CD14-positive monocyte (primary cell): ENCODE results near the gene DCUN1D3. TPM values are rescaled to one million over a fixed set of nuclear protein-coding genes. Genes with fewer than 3 reads are reported as not detected.

Source experiments
- DNase-seq, 3 donors: peaks; one replicate each; pipeline ENCODE4 v3.0.0-alpha.2; 2011 to 2022
- H2AFZ ChIP-seq: 2 replicates; pipeline ENCODE4 v1.6.0; 2012; ENCODE audit warnings: mild to moderate bottlenecking, low read depth, low read length, inconsistent platforms; ENCODE audit not compliant: insufficient read depth, poor library complexity, severe bottlenecking
- H3K27ac ChIP-seq, 2 donors: 1 replicate in 1 of 2; 2 replicates in 1 of 2; pipeline ENCODE4 v1.5.1; 2012 to 2013; ENCODE audit warnings: low read length in 2 of 2, control low read depth in 1 of 2, inconsistent platforms in 1 of 2, low read depth in 1 of 2, mild to moderate bottlenecking in 1 of 2
- H3K27me3 ChIP-seq, 2 donors: one replicate each; pipeline versions ENCODE4 v1.6.0 to v1.6.1; 2011 to 2013; ENCODE audit warnings: low read length in 2 of 2; ENCODE audit not compliant: control insufficient read depth in 2 of 2, insufficient read depth in 2 of 2
- H3K36me3 ChIP-seq, 2 donors: replicated peaks in 1 of 2; 1 replicate in 1 of 2; 2 replicates in 1 of 2; pipeline versions ENCODE4 v1.5.1 to v1.6.1; 2012 to 2013; ENCODE audit warnings: low read length in 2 of 2, control low read depth in 1 of 2, inconsistent platforms in 1 of 2, mild to moderate bottlenecking in 1 of 2; ENCODE audit not compliant: insufficient read depth in 2 of 2, control insufficient read depth in 1 of 2
- H3K4me1 ChIP-seq, 2 donors: 1 replicate in 1 of 2; 2 replicates in 1 of 2; pipeline versions ENCODE4 v1.5.1 to v1.6.1; 2012 to 2013; ENCODE audit warnings: low read length in 2 of 2, control low read depth in 1 of 2, inconsistent platforms in 1 of 2, mild to moderate bottlenecking in 1 of 2, moderate library complexity in 1 of 2; ENCODE audit not compliant: insufficient read depth in 2 of 2, control insufficient read depth in 1 of 2
- H3K4me2 ChIP-seq: replicated peaks from 2 replicates; pipeline ENCODE3; 2012; ENCODE audit warnings: low read length, moderate library complexity, mild to moderate bottlenecking; ENCODE audit not compliant: poor library complexity, severe bottlenecking; ENCODE audit errors: extremely low read depth
- H3K4me3 ChIP-seq, 3 experiments: fragments of 200-600 bp in 1 of 3; sonication (generic) in 1 of 3; replicated peaks in 1 of 3; 1 replicate in 2 of 3; 2 replicates in 1 of 3; pipeline ENCODE4 v1.5.1; 2011 to 2013; ENCODE audit warnings: low read length in 3 of 3, mild to moderate bottlenecking in 3 of 3, control low read depth in 2 of 3, low read depth in 2 of 3, inconsistent platforms in 1 of 3, moderate library complexity in 1 of 3
- H3K79me2 ChIP-seq: 2 replicates; pipeline ENCODE4 v1.6.0; 2012; ENCODE audit warnings: mild to moderate bottlenecking, control low read depth, inconsistent platforms, low read length, moderate library complexity; ENCODE audit not compliant: insufficient read depth
- H3K9ac ChIP-seq: 2 replicates; pipeline ENCODE4 v1.6.0; 2017; ENCODE audit warnings: low read length, mild to moderate bottlenecking; ENCODE audit not compliant: insufficient read depth, poor library complexity, severe bottlenecking
- H3K9me3 ChIP-seq, 2 donors: replicated peaks in 1 of 2; 1 replicate in 1 of 2; 2 replicates in 1 of 2; pipeline versions ENCODE4 v1.5.1 to v1.6.1; 2012 to 2013; ENCODE audit warnings: low read length in 2 of 2, control low read depth in 1 of 2; ENCODE audit not compliant: control insufficient read depth in 1 of 2, insufficient read depth in 1 of 2
- H4K20me1 ChIP-seq: 2 replicates; pipeline ENCODE4 v1.6.0; 2012; ENCODE audit warnings: mild to moderate bottlenecking, low read length, control low read depth, moderate library complexity; ENCODE audit not compliant: insufficient read depth
- H3K27ac Mint-ChIP-seq, 7 donors: one replicate each; pipeline ENCODE4 v1.8.0; 2020; ENCODE audit warnings: mild to moderate bottlenecking in 7 of 7, mixed read lengths in 7 of 7, moderate library complexity in 6 of 7, inconsistent platforms in 2 of 7
- H3K27me3 Mint-ChIP-seq, 3 donors: one replicate each; pipeline ENCODE4 v1.8.0; 2021 to 2022; ENCODE audit warnings: low read depth in 3 of 3, mild to moderate bottlenecking in 3 of 3, mixed read lengths in 3 of 3, moderate library complexity in 3 of 3, inconsistent platforms in 1 of 3
- H3K36me3 Mint-ChIP-seq, 2 donors: one replicate each; pipeline ENCODE4 v1.8.0; 2020; ENCODE audit warnings: mixed read lengths in 2 of 2, inconsistent platforms in 1 of 2, mild to moderate bottlenecking in 1 of 2
- H3K4me1 Mint-ChIP-seq: one replicate; pipeline ENCODE4 v1.8.0; 2020; ENCODE audit warnings: mild to moderate bottlenecking, mixed read lengths
- H3K4me3 Mint-ChIP-seq, 2 donors: one replicate each; pipeline ENCODE4 v1.8.0; 2020; ENCODE audit warnings: mild to moderate bottlenecking in 2 of 2, mixed read lengths in 2 of 2, moderate library complexity in 1 of 2
- H3K9me3 Mint-ChIP-seq, 7 donors: one replicate each; pipeline ENCODE4 v1.8.0; 2020 to 2022; ENCODE audit warnings: mixed read lengths in 7 of 7, mild to moderate bottlenecking in 6 of 7, moderate library complexity in 6 of 7, inconsistent platforms in 2 of 7
- CTCF ChIP-seq: fragments of 200-600 bp; IDR thresholded peaks from one replicate; pipeline ENCODE4 v1.8.0; 2022; ENCODE audit warnings: antibody characterized with exemption, mild to moderate bottlenecking
- WGBS: methylation state at CpG from one replicate; pipeline ENCODE4 v1.1.5; 2013; ENCODE audit warnings: missing lambda C conversion rate; ENCODE audit not compliant: insufficient coverage; 5-methylcytosine and 5-hydroxymethylcytosine counted together
- intact Hi-C, 2 donors: fragments of 100-400 bp; cut with micrococcal nuclease; formaldehyde crosslinking; loops; one replicate each; pipeline versions ENCODE4 v1.15.0 to v1.15.1; 2023
- polyA plus RNA-seq, 3 donors: library from polyadenylated mRNA; depleted of rRNA in 1 of 3; unstranded in 2 of 3; stranded (reverse) in 1 of 3; fragments of 300-500 nt in 2 of 3; fragments of >200 nt in 1 of 3; fragmentation: Illumina TruSeq in 2 of 3; gene quantifications; 1 replicate in 2 of 3; 2 replicates in 1 of 3; pipeline ENCODE4 v1.2.3, GENCODE V29; 2012 to 2021

The DCUN1D3 gene
- polyA plus RNA-seq, 3 donors = 1.0 to 3.4 (median 1.3) TPM

- Histone ChIP-seq H3K9ac (no peak overlapping the region), H3K4me3 (no peak overlapping the region), H3K27ac (no peak overlapping the region), H3K9me3 (no peaks in the 10 kb centered on the region), H2AFZ (no peak overlapping the region), H3K36me3 (peaks cover 5 to 51% of the 10 kb centered on the region in 2 donors), H4K20me1 (no peaks in the 10 kb centered on the region), H3K27me3 (no peaks in the 10 kb centered on the region), H3K4me1 (no peaks in the 10 kb centered on the region), H3K79me2 (peaks cover 6% of the 10 kb centered on the region), H3K4me2 (no peak overlapping the region)
- Mint-ChIP-seq H3K27me3 (no peaks in the 10 kb centered on the region), H3K36me3 (peaks cover 22 to 37% of the 10 kb centered on the region in 2 donors), H3K27ac (no peak overlapping the region), H3K9me3 (peaks cover 0 to 1% (median 0%) of the 10 kb centered on the region in 7 donors), H3K4me3 (no peak overlapping the region), H3K4me1 (peaks cover 2% of the 10 kb centered on the region)
- WGBS = no CpG with 5 or more reads among the region's 4 CpGs
- DNase-seq = no peak
- TF ChIP-seq CTCF = no peak
- intact Hi-C loops = no loop called here
Measured at GRCh38 chr16:20814784-20815183, 85.4 kb downstream of the DCUN1D3 start.

- H3K4me3 ChIP-seq = no peak overlapping the region
- H3K79me2 ChIP-seq = peaks cover 20% of the 10 kb centered on the region
- Mint-ChIP-seq H3K27me3 (no peaks in the 10 kb centered on the region), H3K4me3 (no peak overlapping the region), H3K36me3 (peaks cover 20 to 25% of the 10 kb centered on the region in 2 donors), H3K4me1 (peaks cover 11% of the 10 kb centered on the region), H3K27ac (no peak overlapping the region), H3K9me3 (no peaks in the 10 kb centered on the region)
- H3K9ac ChIP-seq = no peak overlapping the region
- H3K4me2 ChIP-seq = no peak overlapping the region
- H3K27me3 ChIP-seq = no peaks in the 10 kb centered on the region
- H3K36me3 ChIP-seq = peaks cover 3 to 40% of the 10 kb centered on the region in 2 donors
- H3K4me1 ChIP-seq = peaks cover 5 to 6% of the 10 kb centered on the region in 2 donors
- H3K9me3 ChIP-seq = no peaks in the 10 kb centered on the region
- 63% methylated on average over 2 of the region's 2 CpGs for WGBS
- H3K27ac ChIP-seq = no peak overlapping the region
- no peak for DNase-seq
- TF ChIP-seq CTCF = no peak
- intact Hi-C loops = no loop called here
- no peak overlapping the region for H2AFZ ChIP-seq
- H4K20me1 ChIP-seq = no peaks in the 10 kb centered on the region
Measured at GRCh38 chr16:20812510-20812909, 87.6 kb downstream of the DCUN1D3 start.
